ENCODE results near the gene MCF2L2.

Gene MCF2L2

DNA sequence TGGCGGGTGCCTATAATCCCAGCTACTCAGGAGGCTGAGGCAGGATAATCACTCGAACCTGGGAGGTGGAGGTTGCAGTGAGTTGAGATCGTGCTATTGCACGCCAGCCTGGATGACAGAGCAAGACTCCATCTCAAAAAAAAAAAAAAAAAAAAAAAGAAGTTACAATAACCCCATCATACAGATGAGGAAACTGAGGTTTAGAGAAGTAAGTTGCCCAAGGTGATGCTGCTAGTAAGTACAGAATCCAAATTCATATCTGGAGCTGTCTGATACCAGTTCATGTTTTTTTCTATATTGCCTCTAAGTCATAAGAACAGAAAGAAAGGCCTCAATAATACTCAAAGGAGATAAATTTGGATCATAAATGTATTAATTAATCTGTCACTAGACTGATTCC, 40.6 kb downstream of the MCF2L2 start:
- TF ChIP-seq MYC (IDR thresholded peaks at IDR 0.05; ENCODE audit: low read depth, low read length) (no peak), POLR2A (IDR thresholded peaks at IDR 0.05; ENCODE audit: extremely low read depth, insufficient read length) (no peak), MAX (IDR thresholded peaks at IDR 0.05; ENCODE audit: low read depth, low read length) (no peak)
- TF ChIP-seq, protein P1, sequence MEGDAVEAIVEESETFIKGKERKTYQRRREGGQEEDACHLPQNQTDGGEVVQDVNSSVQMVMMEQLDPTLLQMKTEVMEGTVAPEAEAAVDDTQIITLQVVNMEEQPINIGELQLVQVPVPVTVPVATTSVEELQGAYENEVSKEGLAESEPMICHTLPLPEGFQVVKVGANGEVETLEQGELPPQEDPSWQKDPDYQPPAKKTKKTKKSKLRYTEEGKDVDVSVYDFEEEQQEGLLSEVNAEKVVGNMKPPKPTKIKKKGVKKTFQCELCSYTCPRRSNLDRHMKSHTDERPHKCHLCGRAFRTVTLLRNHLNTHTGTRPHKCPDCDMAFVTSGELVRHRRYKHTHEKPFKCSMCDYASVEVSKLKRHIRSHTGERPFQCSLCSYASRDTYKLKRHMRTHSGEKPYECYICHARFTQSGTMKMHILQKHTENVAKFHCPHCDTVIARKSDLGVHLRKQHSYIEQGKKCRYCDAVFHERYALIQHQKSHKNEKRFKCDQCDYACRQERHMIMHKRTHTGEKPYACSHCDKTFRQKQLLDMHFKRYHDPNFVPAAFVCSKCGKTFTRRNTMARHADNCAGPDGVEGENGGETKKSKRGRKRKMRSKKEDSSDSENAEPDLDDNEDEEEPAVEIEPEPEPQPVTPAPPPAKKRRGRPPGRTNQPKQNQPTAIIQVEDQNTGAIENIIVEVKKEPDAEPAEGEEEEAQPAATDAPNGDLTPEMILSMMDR (IDR thresholded peaks at IDR 0.05; ENCODE audit: low read depth, low read length): no peak
- DNase-seq (ENCODE audit: low read depth): no peak
- no peak overlapping the region for H3K4me3 ChIP-seq (ENCODE audit: low read depth, low read length)

GRCh38 chr3:183386651-183387050, 41.8 kb downstream of the MCF2L2 start:
- TF ChIP-seq MYC (IDR thresholded peaks at IDR 0.05; ENCODE audit: low read depth, low read length): no peak
- no peak for TF ChIP-seq POLR2A (IDR thresholded peaks at IDR 0.05; ENCODE audit: extremely low read depth, insufficient read length)
- no peak for DNase-seq (ENCODE audit: low read depth)
- no peak overlapping the region for H3K4me3 ChIP-seq (ENCODE audit: low read depth, low read length)

GRCh38 chr3:183385698-183386613, 42.5 kb downstream of the MCF2L2 start:
- no peak overlapping the region for H3K4me3 ChIP-seq (ENCODE audit: low read depth, low read length)
- DNase-seq (ENCODE audit: low read depth): peak; percentile 79
- TF ChIP-seq MYC (IDR thresholded peaks at IDR 0.05; ENCODE audit: low read depth, low read length) (peak; percentile 23; the same call in 1 of the 2 replicates), MAX (IDR thresholded peaks at IDR 0.05; ENCODE audit: low read depth, low read length) (no peak)
- TF ChIP-seq, protein P1 (IDR thresholded peaks at IDR 0.05; ENCODE audit: low read depth, low read length): peak; percentile 62

GRCh38 chr3:183381673-183382072, 46.7 kb downstream of the MCF2L2 start:
- no peak for TF ChIP-seq POLR2A (IDR thresholded peaks at IDR 0.05; ENCODE audit: extremely low read depth, insufficient read length)
- TF ChIP-seq, protein P1 (IDR thresholded peaks at IDR 0.05; ENCODE audit: low read depth, low read length): no peak
- no peak for TF ChIP-seq MAX (IDR thresholded peaks at IDR 0.05; ENCODE audit: low read depth, low read length)
- no peak for TF ChIP-seq MYC (IDR thresholded peaks at IDR 0.05; ENCODE audit: low read depth, low read length)
- DNase-seq (ENCODE audit: low read depth): no peak

DNA sequence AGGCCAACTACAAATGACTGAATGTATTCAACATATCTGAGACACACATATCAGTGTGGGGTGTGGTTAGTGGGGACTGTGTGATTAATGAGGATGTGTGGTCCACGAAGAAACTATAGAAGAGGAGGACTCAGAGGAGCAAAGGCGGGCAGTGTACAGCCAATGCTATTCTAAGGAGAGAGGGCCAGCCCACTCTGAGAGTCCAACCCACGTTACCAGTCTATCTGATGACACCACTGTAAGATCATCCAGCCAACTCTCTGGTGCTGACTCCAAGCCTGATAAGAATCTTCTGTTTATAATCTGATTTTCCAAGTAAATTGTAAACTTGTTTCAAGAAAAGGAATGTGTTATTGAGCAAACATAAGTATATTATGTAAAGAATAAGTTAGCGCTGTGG, 47.2 kb downstream of the MCF2L2 start:
- H3K4me3 ChIP-seq (ENCODE audit: low read depth, low read length): no peak overlapping the region
- TF ChIP-seq MAX (IDR thresholded peaks at IDR 0.05; ENCODE audit: low read depth, low read length): no peak
- TF ChIP-seq, protein P1 (IDR thresholded peaks at IDR 0.05; ENCODE audit: low read depth, low read length): no peak
- TF ChIP-seq POLR2A (IDR thresholded peaks at IDR 0.05; ENCODE audit: extremely low read depth, insufficient read length): no peak
- TF ChIP-seq MYC (IDR thresholded peaks at IDR 0.05; ENCODE audit: low read depth, low read length): no peak
- no peak for DNase-seq (ENCODE audit: low read depth)

More at GRCh38 chr3:183381673-183382072, 46.7 kb downstream of the MCF2L2 start:
- no peak overlapping the region for H3K4me3 ChIP-seq (ENCODE audit: low read depth, low read length)

DNA sequence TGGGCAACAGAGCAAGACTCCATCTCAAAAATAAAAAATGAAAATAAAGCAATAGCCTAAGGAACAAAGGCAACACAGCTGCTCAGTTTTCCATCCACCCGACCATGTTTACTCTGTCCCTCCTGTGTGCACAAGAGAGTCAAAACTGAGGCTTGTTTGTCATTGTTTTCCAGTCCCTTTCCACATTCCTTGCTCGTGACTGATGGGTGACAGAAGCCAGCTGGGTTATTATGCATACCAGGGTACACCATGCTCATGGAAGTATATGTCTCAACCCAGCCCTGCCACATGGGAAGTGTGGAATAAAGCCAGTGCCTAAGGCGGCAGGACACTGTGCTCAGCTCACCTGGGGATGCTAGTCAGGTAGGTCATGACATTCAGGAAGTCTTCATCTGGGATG, 49.5 kb downstream of the MCF2L2 start:
- no peak for DNase-seq (ENCODE audit: low read depth)
- H3K4me3 ChIP-seq (ENCODE audit: low read depth, low read length): no peak overlapping the region
- TF ChIP-seq, protein P1 (IDR thresholded peaks at IDR 0.05; ENCODE audit: low read depth, low read length): no peak
- no peak for TF ChIP-seq MAX (IDR thresholded peaks at IDR 0.05; ENCODE audit: low read depth, low read length)
- no peak for TF ChIP-seq MYC (IDR thresholded peaks at IDR 0.05; ENCODE audit: low read depth, low read length)
- no peak for TF ChIP-seq POLR2A (IDR thresholded peaks at IDR 0.05; ENCODE audit: extremely low read depth, insufficient read length)

Measured in NB4 (cell line).